ENCODE results near the gene SPRYD7. TPM values are rescaled to one million over a fixed set of nuclear protein-coding genes. Genes with fewer than 3 reads are reported as not detected.

The SPRYD7 gene
- total RNA-seq, 1 experiment from 2014 or later, result 6.2 TPM

DNA sequence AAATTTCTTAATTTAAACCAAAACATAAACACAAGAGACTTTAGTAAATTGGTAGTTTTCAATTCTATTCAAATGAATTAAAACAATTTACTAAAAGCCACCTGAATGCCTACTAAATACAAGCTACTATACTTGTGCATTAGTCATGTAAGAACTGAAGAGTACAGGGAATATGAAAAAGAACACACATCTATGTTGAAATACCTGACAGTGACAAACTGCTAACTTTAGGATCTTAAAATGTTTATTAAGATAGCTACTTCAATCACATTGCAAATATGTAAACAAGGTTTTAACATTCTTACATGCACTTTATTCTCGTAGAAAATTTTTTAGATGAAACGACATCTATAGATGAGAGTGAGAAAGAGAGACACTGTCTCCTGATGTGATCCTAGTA, 4.1 kb downstream of the SPRYD7 start:
- no TSS peak for BruUV-seq (replicated peaks)
- Histone ChIP-seq H3K9me3 (ENCODE audit: control insufficient read depth, insufficient read depth, low read depth, low read length) (no peaks in the 10 kb centered on the region), H3K4me3 (ENCODE audit: low read depth in 2 of 2, low read length in 2 of 2) (no peak overlapping the region), H3K36me3 (ENCODE audit: control insufficient read depth, insufficient read depth, low read length) (no peaks in the 10 kb centered on the region; the same call in 1 of the 2 replicates), H3K4me1 (ENCODE audit: control insufficient read depth, insufficient read depth, low read length) (peaks cover 8% of the 10 kb centered on the region; the same call in 1 of the 2 replicates), H3K27ac (ENCODE audit: low read length) (no peak overlapping the region), H3K27me3 (ENCODE audit: control insufficient read depth, insufficient read depth, low read length) (no peaks in the 10 kb centered on the region)
- in situ Hi-C loops (cut with HindIII; ENCODE audit: low pct_unique_long_range_greater_than_20kb, low sequenced_read_pairs), result no loop called here
- ChIA-PET POLR2A (interaction anchor here (0.6 kb wide), 1 partner anchor 175 kb away, joined by 3 read pairs; no protein-coding TSS in a partner anchor), CTCF (no interaction called here)
- ATAC-seq (no peak), DNase-seq (ENCODE audit: low read depth, low spot score) (no peak)
- no peak for TF ChIP-seq POLR2AphosphoS5 (IDR thresholded peaks at IDR 0.05; ENCODE audit: low read depth, low read length)
- no peak for TF ChIP-seq CTCF (IDR thresholded peaks at IDR 0.05)
- no peak for TF ChIP-seq TCF7L2 (IDR thresholded peaks at IDR 0.05; ENCODE audit: low read depth, low read length)
- TF ChIP-seq, protein P1, sequence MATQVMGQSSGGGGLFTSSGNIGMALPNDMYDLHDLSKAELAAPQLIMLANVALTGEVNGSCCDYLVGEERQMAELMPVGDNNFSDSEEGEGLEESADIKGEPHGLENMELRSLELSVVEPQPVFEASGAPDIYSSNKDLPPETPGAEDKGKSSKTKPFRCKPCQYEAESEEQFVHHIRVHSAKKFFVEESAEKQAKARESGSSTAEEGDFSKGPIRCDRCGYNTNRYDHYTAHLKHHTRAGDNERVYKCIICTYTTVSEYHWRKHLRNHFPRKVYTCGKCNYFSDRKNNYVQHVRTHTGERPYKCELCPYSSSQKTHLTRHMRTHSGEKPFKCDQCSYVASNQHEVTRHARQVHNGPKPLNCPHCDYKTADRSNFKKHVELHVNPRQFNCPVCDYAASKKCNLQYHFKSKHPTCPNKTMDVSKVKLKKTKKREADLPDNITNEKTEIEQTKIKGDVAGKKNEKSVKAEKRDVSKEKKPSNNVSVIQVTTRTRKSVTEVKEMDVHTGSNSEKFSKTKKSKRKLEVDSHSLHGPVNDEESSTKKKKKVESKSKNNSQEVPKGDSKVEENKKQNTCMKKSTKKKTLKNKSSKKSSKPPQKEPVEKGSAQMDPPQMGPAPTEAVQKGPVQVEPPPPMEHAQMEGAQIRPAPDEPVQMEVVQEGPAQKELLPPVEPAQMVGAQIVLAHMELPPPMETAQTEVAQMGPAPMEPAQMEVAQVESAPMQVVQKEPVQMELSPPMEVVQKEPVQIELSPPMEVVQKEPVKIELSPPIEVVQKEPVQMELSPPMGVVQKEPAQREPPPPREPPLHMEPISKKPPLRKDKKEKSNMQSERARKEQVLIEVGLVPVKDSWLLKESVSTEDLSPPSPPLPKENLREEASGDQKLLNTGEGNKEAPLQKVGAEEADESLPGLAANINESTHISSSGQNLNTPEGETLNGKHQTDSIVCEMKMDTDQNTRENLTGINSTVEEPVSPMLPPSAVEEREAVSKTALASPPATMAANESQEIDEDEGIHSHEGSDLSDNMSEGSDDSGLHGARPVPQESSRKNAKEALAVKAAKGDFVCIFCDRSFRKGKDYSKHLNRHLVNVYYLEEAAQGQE (IDR thresholded peaks at IDR 0.05; ENCODE audit: insufficient read depth in 1 of 2, low read depth in 2 of 2, low read length in 1 of 2), result no peak
- no peak for TF ChIP-seq SIN3A (IDR thresholded peaks at IDR 0.05; ENCODE audit: borderline replicate concordance, insufficient read depth, low read depth, low read length)
- intact Hi-C loops (cut with micrococcal nuclease; ENCODE audit: unreplicated experiment), result no loop called here

- Histone ChIP-seq H3K9me3 (ENCODE audit: control insufficient read depth, insufficient read depth, low read depth, low read length) (no peaks in the 10 kb centered on the region), H3K27me3 (ENCODE audit: control insufficient read depth, insufficient read depth, low read length) (no peaks in the 10 kb centered on the region), H3K4me3 (ENCODE audit: low read depth in 2 of 2, low read length in 2 of 2) (no peak overlapping the region), H3K36me3 (ENCODE audit: control insufficient read depth, insufficient read depth, low read length) (no peaks in the 10 kb centered on the region; the same call in 1 of the 2 replicates), H3K27ac (ENCODE audit: low read length) (no peak overlapping the region), H3K4me1 (ENCODE audit: control insufficient read depth, insufficient read depth, low read length) (no peaks in the 10 kb centered on the region)
- ChIA-PET CTCF (no interaction called here), POLR2A (interaction anchor here (0.6 kb wide), 1 partner anchor 23 kb away, joined by 5 read pairs; no protein-coding TSS in a partner anchor)
- BruUV-seq (replicated peaks), result no TSS peak
- DNase-seq (ENCODE audit: low read depth, low spot score) (no peak), ATAC-seq (no peak)
- in situ Hi-C loops (cut with HindIII; ENCODE audit: low pct_unique_long_range_greater_than_20kb, low sequenced_read_pairs), result no loop called here
- TF ChIP-seq POLR2AphosphoS5 (IDR thresholded peaks at IDR 0.05; ENCODE audit: low read depth, low read length) (no peak), TCF7L2 (IDR thresholded peaks at IDR 0.05; ENCODE audit: low read depth, low read length) (no peak), SIN3A (IDR thresholded peaks at IDR 0.05; ENCODE audit: borderline replicate concordance, insufficient read depth, low read depth, low read length) (no peak), CTCF (IDR thresholded peaks at IDR 0.05) (no peak)
- TF ChIP-seq, protein P1 (IDR thresholded peaks at IDR 0.05; ENCODE audit: insufficient read depth in 1 of 2, low read depth in 2 of 2, low read length in 1 of 2), result no peak
- intact Hi-C loops (cut with micrococcal nuclease; ENCODE audit: unreplicated experiment), result no loop called here
Measured at GRCh38 chr13:49927755-49928154, 8.4 kb downstream of the SPRYD7 start.

Measured in Panc1 (cell line).